GM23338 (cell line): ENCODE measurements around the gene HARS2. TPM values are rescaled to one million over a fixed set of nuclear protein-coding genes. Genes with fewer than 3 reads are reported as not detected.

Source experiments
- ATAC-seq: fragments of 200-7000 bp; cut with Tn5 transposase; 3 replicates; pipeline ENCODE4 v1.9.1; 2020
- DNase-seq: peaks from one replicate; pipeline ENCODE4 v3.0.0-alpha.2; 2015; ENCODE audit warnings: low spot score
- H2AFZ ChIP-seq: fragments of 200-600 bp; sonication (generic); 2 replicates; pipeline ENCODE4 v1.8.0; 2016; ENCODE audit warnings: antibody characterized with exemption, mild to moderate bottlenecking, moderate library complexity
- H3F3A ChIP-seq: fragments of 200-600 bp; sonication (generic); replicated peaks from 2 replicates; pipeline ENCODE4 v1.8.0; 2017; ENCODE audit warnings: antibody characterized with exemption, mixed run types, low read depth
- H3K27ac ChIP-seq: fragments of 200-600 bp; sonication (generic); 2 replicates; pipeline ENCODE4 v1.6.1; 2016; ENCODE audit warnings: low read depth
- H3K27me3 ChIP-seq: fragments of 200-600 bp; sonication (generic); 2 replicates; pipeline ENCODE4 v1.8.0; 2016; ENCODE audit warnings: mild to moderate bottlenecking, mixed run types, moderate library complexity; ENCODE audit not compliant: insufficient read depth
- H3K36me3 ChIP-seq: fragments of 200-600 bp; sonication (generic); 2 replicates; pipeline ENCODE4 v1.8.0; 2016; ENCODE audit warnings: mild to moderate bottlenecking; ENCODE audit not compliant: insufficient read depth
- H3K4me1 ChIP-seq: fragments of 200-600 bp; sonication (generic); 2 replicates; pipeline ENCODE4 v1.8.0; 2016; ENCODE audit warnings: mild to moderate bottlenecking, moderate library complexity; ENCODE audit not compliant: insufficient read depth
- H3K4me2 ChIP-seq: fragments of 200-600 bp; sonication (generic); 2 replicates; pipeline ENCODE4 v1.7.1; 2017; ENCODE audit warnings: mixed run types
- H3K4me3 ChIP-seq: fragments of 200-600 bp; sonication (generic); 2 replicates; pipeline ENCODE4 v1.6.1; 2016; ENCODE audit warnings: mixed run types
- H3K79me2 ChIP-seq: fragments of 200-600 bp; sonication (generic); replicated peaks from 2 replicates; pipeline ENCODE4 v1.8.0; 2017; ENCODE audit warnings: mild to moderate bottlenecking; ENCODE audit not compliant: insufficient read depth
- H3K9me2 ChIP-seq: fragments of 200-600 bp; sonication (generic); 2 replicates; pipeline ENCODE4 v1.8.0; 2017; ENCODE audit not compliant: insufficient read depth
- H4K20me1 ChIP-seq: fragments of 200-600 bp; sonication (generic); replicated peaks from 2 replicates; pipeline ENCODE4 v1.8.0; 2017; ENCODE audit warnings: mild to moderate bottlenecking; ENCODE audit not compliant: insufficient read depth
- H3K27ac Mint-ChIP-seq: 2 replicates; pipeline ENCODE4 v1.8.0; 2020; ENCODE audit warnings: inconsistent platforms, mild to moderate bottlenecking, moderate library complexity, mixed read lengths
- H3K27me3 Mint-ChIP-seq: 3 replicates; pipeline ENCODE4 v1.8.0; 2022; ENCODE audit warnings: low read depth, mild to moderate bottlenecking, moderate library complexity, mixed read lengths, inconsistent platforms; ENCODE audit not compliant: insufficient read depth, poor library complexity
- H3K36me3 Mint-ChIP-seq: 3 replicates; pipeline ENCODE4 v1.8.0; 2021; ENCODE audit warnings: low read depth, mild to moderate bottlenecking, inconsistent platforms, moderate library complexity, mixed read lengths
- H3K4me1 Mint-ChIP-seq: 3 replicates; pipeline ENCODE4 v1.8.0; 2020; ENCODE audit warnings: mild to moderate bottlenecking, inconsistent platforms, mixed read lengths
- H3K4me3 Mint-ChIP-seq: 3 replicates; pipeline ENCODE4 v1.8.0; 2021; ENCODE audit warnings: moderate library complexity, mild to moderate bottlenecking, inconsistent platforms, mixed read lengths
- H3K9me3 Mint-ChIP-seq: 3 replicates; pipeline ENCODE4 v1.8.0; 2020; ENCODE audit warnings: moderate library complexity, mild to moderate bottlenecking, inconsistent platforms, mixed read lengths
- CREB1 ChIP-seq: fragments of 250-450 bp; sonication (Bioruptor Pico); IDR thresholded peaks from 2 replicates; pipeline ENCODE4 v1.5.0; 2020; ENCODE audit warnings: low read depth, mild to moderate bottlenecking, moderate library complexity
- EZH2 ChIP-seq: fragments of 200-600 bp; sonication (generic); IDR thresholded peaks from one replicate; pipeline ENCODE4 v1.8.0; 2017; ENCODE audit warnings: antibody characterized with exemption, mild to moderate bottlenecking, low read depth; ENCODE audit not compliant: unreplicated experiment
- EZH2phosphoT487 ChIP-seq: fragments of 200-600 bp; sonication (generic); IDR thresholded peaks from one replicate; pipeline ENCODE4 v1.8.1; 2018; ENCODE audit warnings: antibody characterized with exemption; ENCODE audit not compliant: unreplicated experiment
- JUNB ChIP-seq: IDR thresholded peaks from one replicate; pipeline ENCODE4 v1.6.1; 2016; ENCODE audit warnings: antibody characterized with exemption; ENCODE audit not compliant: unreplicated experiment
- NANOG ChIP-seq: IDR thresholded peaks from 2 replicates; pipeline ENCODE4 v1.6.1; 2016; ENCODE audit warnings: antibody characterized with exemption, borderline replicate concordance
- POLR2AphosphoS5 ChIP-seq: IDR thresholded peaks from 2 replicates; pipeline ENCODE4 v1.6.1; 2016; ENCODE audit warnings: antibody characterized with exemption, low read depth
- STAT1 ChIP-seq: IDR thresholded peaks from one replicate; pipeline ENCODE4 v1.6.1; 2016; ENCODE audit warnings: antibody characterized with exemption; ENCODE audit not compliant: unreplicated experiment
- ZNF114 ChIP-seq: fragments of 250-450 bp; sonication (Bioruptor Pico); IDR thresholded peaks from 2 replicates; pipeline ENCODE4 v1.5.0; 2020; ENCODE audit warnings: mild to moderate bottlenecking, moderate library complexity
- ZNF331 ChIP-seq: fragments of 250-450 bp; sonication (Bioruptor Pico); IDR thresholded peaks from 2 replicates; pipeline ENCODE4 v1.5.0; 2020; ENCODE audit warnings: low read depth, mild to moderate bottlenecking, moderate library complexity
- polyA plus RNA-seq: library from polyadenylated mRNA; unstranded; fragments of >200 nt; fragmentation: Nextera tagmentation; extraction: Ambion mirVana; gene quantifications from 2 replicates; pipeline ENCODE4 v1.2.1, GENCODE V29; 2016
- total RNA-seq: library from RNA; depleted of rRNA; stranded (reverse); fragments of >200 nt; shearing (Covaris generic); gene quantifications from 2 replicates; pipeline ENCODE4 v1.2.3, GENCODE V29; 2014
- TF ChIP-seq, protein P1 (sequence below): IDR thresholded peaks from one replicate; pipeline ENCODE4 v1.6.1; 2018; ENCODE audit warnings: antibody characterized with exemption; ENCODE audit not compliant: unreplicated experiment
- TF ChIP-seq, protein P2 (sequence below): fragments of 250-450 bp; sonication (Bioruptor Pico); IDR thresholded peaks from 2 replicates; pipeline ENCODE4 v1.5.0; 2020; ENCODE audit warnings: mild to moderate bottlenecking, moderate library complexity
- TF ChIP-seq, protein P3 (sequence below): IDR thresholded peaks from 2 replicates; pipeline ENCODE4 v1.6.1; 2016; ENCODE audit warnings: antibody characterized with exemption
- TF ChIP-seq, protein P4 (sequence below), 2 experiments: fragments of 200-600 bp in 1 of 2; sonication (generic) in 1 of 2; conservative IDR thresholded peaks; 2 replicates each; pipeline versions ENCODE4 v1.5.1 to v1.6.1; 2016 to 2017; ENCODE audit warnings: antibody characterized with exemption in 2 of 2, low read depth in 2 of 2, mild to moderate bottlenecking in 2 of 2, moderate library complexity in 1 of 2

Gene HARS2
- total and polyA plus RNA-seq, 2 experiments from 2014 or later: 14.4 to 21.6 TPM

DNA sequence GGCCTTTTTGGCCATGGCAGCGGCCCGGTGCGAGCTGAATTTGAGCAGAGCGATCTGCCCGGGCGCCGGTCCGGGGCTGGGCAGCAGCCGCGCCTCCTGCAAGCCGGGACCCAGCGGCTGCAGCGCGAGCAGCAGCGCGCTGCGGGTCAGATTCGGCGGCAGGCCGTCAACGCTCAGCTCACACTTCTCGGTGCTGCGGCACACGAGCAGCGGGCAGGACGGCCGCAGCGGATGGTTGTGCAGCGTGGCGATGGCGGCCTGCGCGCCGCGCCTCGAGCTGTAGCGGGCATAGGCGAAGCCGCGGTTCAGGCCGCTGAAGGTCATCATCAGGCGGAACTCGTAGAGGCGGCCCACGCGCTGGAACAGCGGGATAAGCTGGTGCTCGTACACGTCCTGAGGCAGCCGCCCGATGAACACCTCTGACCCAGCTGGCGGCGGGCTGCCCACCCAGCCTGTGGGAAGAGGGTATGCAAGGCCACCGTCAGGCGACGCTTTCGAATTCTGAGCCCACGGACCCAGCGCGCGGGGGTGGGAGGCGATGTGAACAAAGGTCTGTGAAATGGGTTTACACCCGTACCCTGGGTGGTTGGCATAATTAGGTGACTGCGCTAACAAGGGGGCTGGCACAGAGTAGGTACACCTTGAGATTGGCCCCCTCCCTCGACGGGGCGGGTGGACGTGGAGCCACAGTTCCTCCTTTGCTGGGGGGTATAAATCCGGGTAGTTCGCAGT lies 18.6 kb upstream of the HARS2 start:
- H3K4me3 ChIP-seq: peak overlapping the region; percentile 57
- TF ChIP-seq, protein P1, sequence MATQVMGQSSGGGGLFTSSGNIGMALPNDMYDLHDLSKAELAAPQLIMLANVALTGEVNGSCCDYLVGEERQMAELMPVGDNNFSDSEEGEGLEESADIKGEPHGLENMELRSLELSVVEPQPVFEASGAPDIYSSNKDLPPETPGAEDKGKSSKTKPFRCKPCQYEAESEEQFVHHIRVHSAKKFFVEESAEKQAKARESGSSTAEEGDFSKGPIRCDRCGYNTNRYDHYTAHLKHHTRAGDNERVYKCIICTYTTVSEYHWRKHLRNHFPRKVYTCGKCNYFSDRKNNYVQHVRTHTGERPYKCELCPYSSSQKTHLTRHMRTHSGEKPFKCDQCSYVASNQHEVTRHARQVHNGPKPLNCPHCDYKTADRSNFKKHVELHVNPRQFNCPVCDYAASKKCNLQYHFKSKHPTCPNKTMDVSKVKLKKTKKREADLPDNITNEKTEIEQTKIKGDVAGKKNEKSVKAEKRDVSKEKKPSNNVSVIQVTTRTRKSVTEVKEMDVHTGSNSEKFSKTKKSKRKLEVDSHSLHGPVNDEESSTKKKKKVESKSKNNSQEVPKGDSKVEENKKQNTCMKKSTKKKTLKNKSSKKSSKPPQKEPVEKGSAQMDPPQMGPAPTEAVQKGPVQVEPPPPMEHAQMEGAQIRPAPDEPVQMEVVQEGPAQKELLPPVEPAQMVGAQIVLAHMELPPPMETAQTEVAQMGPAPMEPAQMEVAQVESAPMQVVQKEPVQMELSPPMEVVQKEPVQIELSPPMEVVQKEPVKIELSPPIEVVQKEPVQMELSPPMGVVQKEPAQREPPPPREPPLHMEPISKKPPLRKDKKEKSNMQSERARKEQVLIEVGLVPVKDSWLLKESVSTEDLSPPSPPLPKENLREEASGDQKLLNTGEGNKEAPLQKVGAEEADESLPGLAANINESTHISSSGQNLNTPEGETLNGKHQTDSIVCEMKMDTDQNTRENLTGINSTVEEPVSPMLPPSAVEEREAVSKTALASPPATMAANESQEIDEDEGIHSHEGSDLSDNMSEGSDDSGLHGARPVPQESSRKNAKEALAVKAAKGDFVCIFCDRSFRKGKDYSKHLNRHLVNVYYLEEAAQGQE: no peak
- no peak for TF ChIP-seq ZNF331 (CRISPR knock-in tag)
- TF ChIP-seq ZNF114: no peak
- TF ChIP-seq STAT1: no peak
- no peak for TF ChIP-seq EZH2phosphoT487
- no peak for TF ChIP-seq NANOG
- TF ChIP-seq JUNB: no peak
- no peak for TF ChIP-seq POLR2AphosphoS5
- TF ChIP-seq, protein P2, sequence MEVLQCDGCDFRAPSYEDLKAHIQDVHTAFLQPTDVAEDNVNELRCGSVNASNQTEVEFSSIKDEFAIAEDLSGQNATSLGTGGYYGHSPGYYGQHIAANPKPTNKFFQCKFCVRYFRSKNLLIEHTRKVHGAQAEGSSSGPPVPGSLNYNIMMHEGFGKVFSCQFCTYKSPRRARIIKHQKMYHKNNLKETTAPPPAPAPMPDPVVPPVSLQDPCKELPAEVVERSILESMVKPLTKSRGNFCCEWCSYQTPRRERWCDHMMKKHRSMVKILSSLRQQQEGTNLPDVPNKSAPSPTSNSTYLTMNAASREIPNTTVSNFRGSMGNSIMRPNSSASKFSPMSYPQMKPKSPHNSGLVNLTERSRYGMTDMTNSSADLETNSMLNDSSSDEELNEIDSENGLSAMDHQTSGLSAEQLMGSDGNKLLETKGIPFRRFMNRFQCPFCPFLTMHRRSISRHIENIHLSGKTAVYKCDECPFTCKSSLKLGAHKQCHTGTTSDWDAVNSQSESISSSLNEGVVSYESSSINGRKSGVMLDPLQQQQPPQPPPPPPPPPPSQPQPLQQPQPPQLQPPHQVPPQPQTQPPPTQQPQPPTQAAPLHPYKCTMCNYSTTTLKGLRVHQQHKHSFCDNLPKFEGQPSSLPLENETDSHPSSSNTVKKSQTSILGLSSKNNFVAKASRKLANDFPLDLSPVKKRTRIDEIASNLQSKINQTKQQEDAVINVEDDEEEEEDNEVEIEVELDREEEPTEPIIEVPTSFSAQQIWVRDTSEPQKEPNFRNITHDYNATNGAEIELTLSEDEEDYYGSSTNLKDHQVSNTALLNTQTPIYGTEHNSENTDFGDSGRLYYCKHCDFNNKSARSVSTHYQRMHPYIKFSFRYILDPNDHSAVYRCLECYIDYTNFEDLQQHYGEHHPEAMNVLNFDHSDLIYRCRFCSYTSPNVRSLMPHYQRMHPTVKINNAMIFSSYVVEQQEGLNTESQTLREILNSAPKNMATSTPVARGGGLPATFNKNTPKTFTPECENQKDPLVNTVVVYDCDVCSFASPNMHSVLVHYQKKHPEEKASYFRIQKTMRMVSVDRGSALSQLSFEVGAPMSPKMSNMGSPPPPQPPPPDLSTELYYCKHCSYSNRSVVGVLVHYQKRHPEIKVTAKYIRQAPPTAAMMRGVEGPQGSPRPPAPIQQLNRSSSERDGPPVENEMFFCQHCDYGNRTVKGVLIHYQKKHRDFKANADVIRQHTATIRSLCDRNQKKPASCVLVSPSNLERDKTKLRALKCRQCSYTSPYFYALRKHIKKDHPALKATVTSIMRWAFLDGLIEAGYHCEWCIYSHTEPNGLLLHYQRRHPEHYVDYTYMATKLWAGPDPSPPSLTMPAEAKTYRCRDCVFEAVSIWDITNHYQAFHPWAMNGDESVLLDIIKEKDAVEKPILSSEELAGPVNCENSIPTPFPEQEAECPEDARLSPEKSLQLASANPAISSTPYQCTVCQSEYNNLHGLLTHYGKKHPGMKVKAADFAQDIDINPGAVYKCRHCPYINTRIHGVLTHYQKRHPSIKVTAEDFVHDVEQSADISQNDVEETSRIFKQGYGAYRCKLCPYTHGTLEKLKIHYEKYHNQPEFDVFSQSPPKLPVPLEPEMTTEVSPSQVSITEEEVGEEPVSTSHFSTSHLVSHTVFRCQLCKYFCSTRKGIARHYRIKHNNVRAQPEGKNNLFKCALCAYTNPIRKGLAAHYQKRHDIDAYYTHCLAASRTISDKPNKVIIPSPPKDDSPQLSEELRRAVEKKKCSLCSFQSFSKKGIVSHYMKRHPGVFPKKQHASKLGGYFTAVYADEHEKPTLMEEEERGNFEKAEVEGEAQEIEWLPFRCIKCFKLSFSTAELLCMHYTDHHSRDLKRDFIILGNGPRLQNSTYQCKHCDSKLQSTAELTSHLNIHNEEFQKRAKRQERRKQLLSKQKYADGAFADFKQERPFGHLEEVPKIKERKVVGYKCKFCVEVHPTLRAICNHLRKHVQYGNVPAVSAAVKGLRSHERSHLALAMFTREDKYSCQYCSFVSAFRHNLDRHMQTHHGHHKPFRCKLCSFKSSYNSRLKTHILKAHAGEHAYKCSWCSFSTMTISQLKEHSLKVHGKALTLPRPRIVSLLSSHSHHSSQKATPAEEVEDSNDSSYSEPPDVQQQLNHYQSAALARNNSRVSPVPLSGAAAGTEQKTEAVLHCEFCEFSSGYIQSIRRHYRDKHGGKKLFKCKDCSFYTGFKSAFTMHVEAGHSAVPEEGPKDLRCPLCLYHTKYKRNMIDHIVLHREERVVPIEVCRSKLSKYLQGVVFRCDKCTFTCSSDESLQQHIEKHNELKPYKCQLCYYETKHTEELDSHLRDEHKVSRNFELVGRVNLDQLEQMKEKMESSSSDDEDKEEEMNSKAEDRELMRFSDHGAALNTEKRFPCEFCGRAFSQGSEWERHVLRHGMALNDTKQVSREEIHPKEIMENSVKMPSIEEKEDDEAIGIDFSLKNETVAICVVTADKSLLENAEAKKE (CRISPR knock-in tag): no peak
- no peak for TF ChIP-seq EZH2
- TF ChIP-seq, protein P3, sequence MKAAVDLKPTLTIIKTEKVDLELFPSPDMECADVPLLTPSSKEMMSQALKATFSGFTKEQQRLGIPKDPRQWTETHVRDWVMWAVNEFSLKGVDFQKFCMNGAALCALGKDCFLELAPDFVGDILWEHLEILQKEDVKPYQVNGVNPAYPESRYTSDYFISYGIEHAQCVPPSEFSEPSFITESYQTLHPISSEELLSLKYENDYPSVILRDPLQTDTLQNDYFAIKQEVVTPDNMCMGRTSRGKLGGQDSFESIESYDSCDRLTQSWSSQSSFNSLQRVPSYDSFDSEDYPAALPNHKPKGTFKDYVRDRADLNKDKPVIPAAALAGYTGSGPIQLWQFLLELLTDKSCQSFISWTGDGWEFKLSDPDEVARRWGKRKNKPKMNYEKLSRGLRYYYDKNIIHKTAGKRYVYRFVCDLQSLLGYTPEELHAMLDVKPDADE: no peak
- TF ChIP-seq, protein P4, sequence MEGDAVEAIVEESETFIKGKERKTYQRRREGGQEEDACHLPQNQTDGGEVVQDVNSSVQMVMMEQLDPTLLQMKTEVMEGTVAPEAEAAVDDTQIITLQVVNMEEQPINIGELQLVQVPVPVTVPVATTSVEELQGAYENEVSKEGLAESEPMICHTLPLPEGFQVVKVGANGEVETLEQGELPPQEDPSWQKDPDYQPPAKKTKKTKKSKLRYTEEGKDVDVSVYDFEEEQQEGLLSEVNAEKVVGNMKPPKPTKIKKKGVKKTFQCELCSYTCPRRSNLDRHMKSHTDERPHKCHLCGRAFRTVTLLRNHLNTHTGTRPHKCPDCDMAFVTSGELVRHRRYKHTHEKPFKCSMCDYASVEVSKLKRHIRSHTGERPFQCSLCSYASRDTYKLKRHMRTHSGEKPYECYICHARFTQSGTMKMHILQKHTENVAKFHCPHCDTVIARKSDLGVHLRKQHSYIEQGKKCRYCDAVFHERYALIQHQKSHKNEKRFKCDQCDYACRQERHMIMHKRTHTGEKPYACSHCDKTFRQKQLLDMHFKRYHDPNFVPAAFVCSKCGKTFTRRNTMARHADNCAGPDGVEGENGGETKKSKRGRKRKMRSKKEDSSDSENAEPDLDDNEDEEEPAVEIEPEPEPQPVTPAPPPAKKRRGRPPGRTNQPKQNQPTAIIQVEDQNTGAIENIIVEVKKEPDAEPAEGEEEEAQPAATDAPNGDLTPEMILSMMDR (conservative IDR thresholded peaks at IDR 0.05; ENCODE audit: low read depth in 2 of 2): no peak
- TF ChIP-seq CREB1 (CRISPR knock-in tag): no peak
- H3K9me2 ChIP-seq: no peaks in the 10 kb centered on the region
- H3F3A ChIP-seq: peaks cover 14% of the 10 kb centered on the region; the same call in 1 of the 2 replicates
- no peak overlapping the region for H3K27ac ChIP-seq
- DNase-seq (peak; percentile 76), ATAC-seq (peak; percentile 70)
- peaks cover 6% of the 10 kb centered on the region for H3K4me1 ChIP-seq
- H3K79me2 ChIP-seq: no peaks in the 10 kb centered on the region
- Mint-ChIP-seq H3K36me3 (peaks cover 78% of the 10 kb centered on the region), H3K27me3 (peaks cover 9% of the 10 kb centered on the region), H3K4me3 (peak overlapping the region; percentile 47; the same call in 2 of the 3 replicates), H3K4me1 (peaks cover 9% of the 10 kb centered on the region), H3K9me3 (no peaks in the 10 kb centered on the region), H3K27ac (no peak overlapping the region)
- H4K20me1 ChIP-seq: no peaks in the 10 kb centered on the region
- H3K4me2 ChIP-seq: peak overlapping the region; percentile 71
- H2AFZ ChIP-seq: peak overlapping the region; percentile 52; the same call in 1 of the 2 replicates
- no peaks in the 10 kb centered on the region for H3K27me3 ChIP-seq
- H3K36me3 ChIP-seq: peaks cover 14% of the 10 kb centered on the region; the same call in 1 of the 2 replicates
